ENCODE data around the gene CXCR2. TPM values are rescaled to one million over a fixed set of nuclear protein-coding genes. Genes with fewer than 3 reads are reported as not detected.

The CXCR2 gene
- total and polyA plus RNA-seq, 2 experiments from 2014 or later, result 0.52 to 1.6 TPM

- DNase-seq (ENCODE audit: low spot score) (no peak), ATAC-seq (no peak)
- Mint-ChIP-seq H3K9me3 (no peaks in the 10 kb centered on the region; the same call in 2 of the 3 replicates), H3K36me3 (ENCODE audit: low read depth) (no peaks in the 10 kb centered on the region), H3K27me3 (ENCODE audit: insufficient read depth, low read depth, poor library complexity) (peaks cover 3% of the 10 kb centered on the region), H3K4me1 (peaks cover 1% of the 10 kb centered on the region; the same call in 2 of the 3 replicates), H3K27ac (no peak overlapping the region), H3K4me3 (no peak overlapping the region)
- Histone ChIP-seq H3K79me2 (replicated peaks; ENCODE audit: insufficient read depth) (no peaks in the 10 kb centered on the region), H3K4me2 (no peak overlapping the region), H4K20me1 (replicated peaks; ENCODE audit: insufficient read depth) (no peaks in the 10 kb centered on the region), H3K27me3 (ENCODE audit: insufficient read depth) (no peaks in the 10 kb centered on the region), H2AFZ (no peak overlapping the region), H3F3A (replicated peaks; ENCODE audit: low read depth) (no peaks in the 10 kb centered on the region), H3K36me3 (ENCODE audit: insufficient read depth) (no peaks in the 10 kb centered on the region), H3K9me2 (ENCODE audit: insufficient read depth) (peaks cover 14% of the 10 kb centered on the region), H3K27ac (ENCODE audit: low read depth) (no peak overlapping the region), H3K4me1 (ENCODE audit: insufficient read depth) (peaks cover under 1% of the 10 kb centered on the region; the same call in 1 of the 2 replicates), H3K4me3 (no peak overlapping the region)
- TF ChIP-seq POLR2AphosphoS5 (IDR thresholded peaks at IDR 0.05; ENCODE audit: low read depth) (no peak), ZNF462 (CRISPR knock-in tag; IDR thresholded peaks at IDR 0.05) (no peak), ZNF114 (CRISPR knock-in tag; IDR thresholded peaks at IDR 0.05) (no peak), ETS1 (IDR thresholded peaks at IDR 0.05) (no peak), CTCF (conservative IDR thresholded peaks at IDR 0.05; ENCODE audit: low read depth in 2 of 2) (no peak)
Measured at GRCh38 chr2:218162814-218163213, 37.0 kb downstream of the CXCR2 start.

Data from GM23338 (cell line).